ENCODE data around the gene PNPLA2. TPM values are rescaled to one million over a fixed set of nuclear protein-coding genes. Genes with fewer than 3 reads are reported as not detected.

Gene PNPLA2
- total RNA-seq, 1 donor from 2014 or later, result 2.6 TPM

GRCh38 chr11:788953-789940, 29.5 kb upstream of the PNPLA2 start:
- TF ChIP-seq CTCF (IDR thresholded peaks at IDR 0.05) (no peak), EZH2 (IDR thresholded peaks at IDR 0.05) (no peak), EZH2phosphoT487 (IDR thresholded peaks at IDR 0.05) (no peak)
- Histone ChIP-seq H3K4me2 (peak overlapping the region; percentile 54), H3K36me3 (no peaks in the 10 kb centered on the region), H3F3A (ENCODE audit: low read depth) (peaks cover 30% of the 10 kb centered on the region), H3K27ac (no peak overlapping the region), H3K79me2 (ENCODE audit: low read depth) (no peaks in the 10 kb centered on the region), H2AFZ (replicated peaks) (no peak overlapping the region), H3K4me1 (peaks cover 20% of the 10 kb centered on the region), H3K9ac (no peak overlapping the region), H3K9me3 (ENCODE audit: low read depth) (no peaks in the 10 kb centered on the region), H4K20me1 (ENCODE audit: low read depth) (peaks cover 34% of the 10 kb centered on the region), H3K4me3 (peak overlapping the region; percentile 19), H3K27me3 (no peaks in the 10 kb centered on the region)
- Mint-ChIP-seq H3K36me3 (peaks cover 2% of the 10 kb centered on the region), H3K9me3 (no peaks in the 10 kb centered on the region), H3K4me3 (peak overlapping the region; percentile 65), H3K4me1 (peaks cover 6% of the 10 kb centered on the region), H3K27me3 (ENCODE audit: insufficient read depth, low read depth) (peaks cover 11% of the 10 kb centered on the region), H3K27ac (no peak overlapping the region)
- no peak for DNase-seq (ENCODE audit: low spot score)

- H3K27ac Mint-ChIP-seq, result no peak within 1 kb of the TSS
- Histone ChIP-seq H3F3A (ENCODE audit: low read depth) (peaks cover 26% of the 10 kb centered on the region), H4K20me1 (ENCODE audit: low read depth) (peaks cover 32% of the 10 kb centered on the region), H3K4me3 (peak within 1 kb of the TSS; percentile 19), H3K4me1 (peaks cover 20% of the 10 kb centered on the region), H2AFZ (replicated peaks) (no peak within 1 kb of the TSS), H3K9ac (no peak within 1 kb of the TSS), H3K79me2 (ENCODE audit: low read depth) (no peaks in the 10 kb centered on the region), H3K9me3 (ENCODE audit: low read depth) (no peaks in the 10 kb centered on the region), H3K27me3 (no peaks in the 10 kb centered on the region), H3K27ac (no peak within 1 kb of the TSS), H3K4me2 (peak within 1 kb of the TSS; percentile 54), H3K36me3 (no peaks in the 10 kb centered on the region)
- peak; percentile 79 for DNase-seq (ENCODE audit: low spot score)
- peaks cover 2% of the 10 kb centered on the region for H3K36me3 Mint-ChIP-seq
- peaks cover 6% of the 10 kb centered on the region for H3K4me1 Mint-ChIP-seq
- H3K4me3 Mint-ChIP-seq, result peak within 1 kb of the TSS; percentile 65
- H3K27me3 Mint-ChIP-seq (ENCODE audit: insufficient read depth, low read depth), result peaks cover 8% of the 10 kb centered on the region
- TF ChIP-seq EZH2 (IDR thresholded peaks at IDR 0.05) (no peak), CTCF (IDR thresholded peaks at IDR 0.05) (no peak), EZH2phosphoT487 (IDR thresholded peaks at IDR 0.05) (no peak)
- no peaks in the 10 kb centered on the region for H3K9me3 Mint-ChIP-seq
These were observed 28.8 kb upstream of the PNPLA2 start, which contains the start of gene CEND1 for GRCh38 chr11:789943-790342. Gene CEND1, minus strand, starts transcription at chr11:790090. Its CDS starts 1,514 bp downstream, at chr11:788576.

- Mint-ChIP-seq H3K36me3 (peaks cover 2% of the 10 kb centered on the region), H3K4me3 (peak overlapping the region; percentile 21), H3K27ac (no peak overlapping the region), H3K4me1 (peaks cover 8% of the 10 kb centered on the region), H3K27me3 (ENCODE audit: insufficient read depth, low read depth) (peaks cover 3% of the 10 kb centered on the region), H3K9me3 (no peaks in the 10 kb centered on the region)
- H4K20me1 ChIP-seq (ENCODE audit: low read depth), result peaks cover 39% of the 10 kb centered on the region
- H3K36me3 ChIP-seq, result no peaks in the 10 kb centered on the region
- H3K4me1 ChIP-seq, result peaks cover 23% of the 10 kb centered on the region
- DNase-seq (ENCODE audit: low spot score), result peak; percentile 63
- no peak overlapping the region for H2AFZ ChIP-seq (replicated peaks)
- TF ChIP-seq EZH2phosphoT487 (IDR thresholded peaks at IDR 0.05), result no peak
- TF ChIP-seq CTCF (IDR thresholded peaks at IDR 0.05), result no peak
- no peak for TF ChIP-seq EZH2 (IDR thresholded peaks at IDR 0.05)
- peaks cover 3% of the 10 kb centered on the region for H3K79me2 ChIP-seq (ENCODE audit: low read depth)
- no peak overlapping the region for H3K9ac ChIP-seq
- H3K4me3 ChIP-seq, result no peak overlapping the region
- H3K27me3 ChIP-seq, result no peaks in the 10 kb centered on the region
- H3K4me2 ChIP-seq, result peak overlapping the region; percentile 54
- no peak overlapping the region for H3K27ac ChIP-seq
- H3K9me3 ChIP-seq (ENCODE audit: low read depth), result no peaks in the 10 kb centered on the region
- H3F3A ChIP-seq (ENCODE audit: low read depth), result peaks cover 26% of the 10 kb centered on the region
These were observed 27.8 kb upstream of the PNPLA2 start for GRCh38 chr11:790721-791564.
